ENCODE results near the gene ZSCAN10. TPM values are rescaled to one million over a fixed set of nuclear protein-coding genes. Genes with fewer than 3 reads are reported as not detected.

Gene ZSCAN10
- total and polyA plus RNA-seq, 10 donors, result 0.02 to 0.85 (median 0.06) TPM; not detected in 7

- intact Hi-C loops (cut with DNase I; ENCODE audit: low total_unique reads), result no loop called here
- TF ChIP-seq CTCF (IDR thresholded peaks at IDR 0.05 in 8 of 11, conservative IDR thresholded peaks at IDR 0.05 in 3 of 11) (no peak), POLR2AphosphoS5 (IDR thresholded peaks at IDR 0.05) (peak in 2 of 3 donors; percentile 58 to 68)
- Histone ChIP-seq H3K9me3 (no peaks in the 10 kb centered on the region), H3K27me3 (replicated peaks in 1 of 7) (no peaks in the 10 kb centered on the region), H3K4me1 (peaks cover 22 to 68% (median 49%) of the 10 kb centered on the region in 6 donors), H3K4me3 (peak overlapping the region in 4 of 8 donors; percentile 11 to 29 (median 20)), H3K27ac (peak overlapping the region; percentile 70 to 84 (median 74)), H3K36me3 (no peaks in the 10 kb centered on the region)
- peak; percentile 75 for DNase-seq
- 19 to 46% (median 28%) methylated on average over 27 of the region's 27 CpGs for WGBS, 5 donors
These were observed 2.9 kb upstream of the ZSCAN10 start for GRCh38 chr16:3101841-3102470.

DNA sequence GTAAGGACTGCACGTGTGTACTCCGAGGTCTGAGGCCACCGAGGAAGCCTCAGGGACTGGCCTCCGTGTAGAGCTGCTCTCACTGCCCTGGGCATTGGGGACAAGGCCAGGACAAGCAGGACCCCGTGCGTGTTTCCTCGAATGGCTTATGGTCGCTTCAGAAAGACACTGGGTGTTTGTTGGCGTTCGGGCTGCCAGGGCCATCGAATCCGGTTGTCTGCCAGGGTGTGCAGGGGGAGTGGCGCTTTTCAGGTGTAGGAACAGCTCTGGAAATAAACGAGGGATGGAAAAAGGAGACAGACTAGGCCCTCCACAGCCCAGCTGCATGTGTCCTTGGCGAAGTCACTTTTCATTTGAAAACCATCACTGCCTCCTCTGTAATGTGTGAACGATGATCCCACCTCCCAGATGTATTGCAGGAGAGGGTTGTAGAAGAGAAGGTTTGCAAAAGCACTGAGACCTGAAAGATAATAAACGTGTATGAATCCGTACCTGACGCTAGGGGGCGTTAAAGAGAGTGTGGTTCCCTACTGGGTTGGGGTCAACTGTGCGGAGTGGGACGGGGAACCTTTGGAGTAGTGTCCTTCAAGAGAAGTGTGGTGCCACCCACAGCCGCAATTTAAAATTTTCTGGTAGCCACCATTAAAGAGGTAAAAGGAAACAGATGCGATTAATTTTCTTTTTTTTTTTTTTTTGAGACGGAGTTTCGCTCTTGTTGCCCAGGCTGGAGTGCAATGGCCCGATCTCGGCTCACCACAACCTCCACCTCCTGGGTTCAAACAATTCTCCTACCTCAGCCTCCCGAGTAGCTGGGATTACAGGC is 2.1 kb upstream of the ZSCAN10 start:
- H3K36me3 ChIP-seq, result no peaks in the 10 kb centered on the region
- H3K9me3 ChIP-seq, result no peaks in the 10 kb centered on the region
- TF ChIP-seq POLR2A (IDR thresholded peaks at IDR 0.05) (no peak), CTCF (IDR thresholded peaks at IDR 0.05 in 8 of 11, conservative IDR thresholded peaks at IDR 0.05 in 3 of 11) (peak in 9 of 11 experiments; percentile 12 to 68 (median 45)), POLR2AphosphoS5 (IDR thresholded peaks at IDR 0.05) (no peak)
- H3K27me3 ChIP-seq (replicated peaks in 1 of 7), result no peaks in the 10 kb centered on the region
- H3K4me1 ChIP-seq, result peaks cover 22 to 68% (median 47%) of the 10 kb centered on the region in 6 donors
- intact Hi-C loops (cut with DNase I; ENCODE audit: low total_unique reads), result no loop called here
- peak; percentile 55 for DNase-seq
- WGBS, 5 donors, result 46 to 58% (median 49%) methylated on average over 29 of the region's 29 CpGs
- H3K4me3 ChIP-seq, result peak overlapping the region in 4 of 8 donors; percentile 11 to 29 (median 20)
- H3K27ac ChIP-seq, result peak overlapping the region; percentile 70 to 84 (median 74)

GRCh38 chr16:3099732-3100499 is 822 bp upstream of the ZSCAN10 start:
- intact Hi-C loops (cut with DNase I; ENCODE audit: low total_unique reads), result no loop called here
- peak in 2 of 11 experiments; percentile 20 to 23 for TF ChIP-seq CTCF (IDR thresholded peaks at IDR 0.05 in 8 of 11, conservative IDR thresholded peaks at IDR 0.05 in 3 of 11)
- no peak for TF ChIP-seq POLR2A (IDR thresholded peaks at IDR 0.05)
- peak; percentile 18 to 69 (median 59) for TF ChIP-seq POLR2AphosphoS5 (IDR thresholded peaks at IDR 0.05)
- Histone ChIP-seq H3K4me1 (peaks cover 29 to 72% (median 50%) of the 10 kb centered on the region in 6 donors), H3K36me3 (no peaks in the 10 kb centered on the region), H3K27ac (peak overlapping the region; percentile 2 to 84 (median 72)), H3K27me3 (replicated peaks in 1 of 7) (no peaks in the 10 kb centered on the region), H3K9me3 (no peaks in the 10 kb centered on the region), H3K4me3 (peak overlapping the region in 5 of 8 donors; percentile 9 to 63 (median 22))
- WGBS, 5 donors, result 5 to 11% (median 9%) methylated on average over 34 to 39 of the region's 39 CpGs
- peak; percentile 97 for DNase-seq

Data from spleen (tissue), 11 donors.